ENCODE data around the gene SETBP1. TPM values are rescaled to one million over a fixed set of nuclear protein-coding genes. Genes with fewer than 3 reads are reported as not detected.

The SETBP1 gene
- total RNA-seq, 4 donors from 2014 or later: 3.3 to 86.6 (median 16.3) TPM

- no peak for TF ChIP-seq POLR2A (IDR thresholded peaks at IDR 0.05)
- no peak for TF ChIP-seq CTCF (IDR thresholded peaks at IDR 0.05)
Measured at GRCh38 chr18:44704135-44704789, 23.6 kb downstream of the SETBP1 start.

GRCh38 chr18:44705075-44705675, 24.5 kb downstream of the SETBP1 start:
- Histone ChIP-seq H3K9me3 (no peaks in the 10 kb centered on the region), H3K27me3 (no peaks in the 10 kb centered on the region), H3K27ac (no peak overlapping the region), H3K36me3 (no peaks in the 10 kb centered on the region), H3K4me3 (no peak overlapping the region), H3K4me1 (peaks cover 0 to 12% (median 2%) of the 10 kb centered on the region in 4 donors)
- DNase-seq: no peak
- TF ChIP-seq POLR2A (IDR thresholded peaks at IDR 0.05): no peak
- TF ChIP-seq CTCF (IDR thresholded peaks at IDR 0.05): no peak

More at GRCh38 chr18:44704135-44704789, 23.6 kb downstream of the SETBP1 start:
- no peaks in the 10 kb centered on the region for H3K36me3 ChIP-seq
- H3K4me1 ChIP-seq: peaks cover 0 to 3% (median 0%) of the 10 kb centered on the region in 4 donors
- H3K9me3 ChIP-seq: no peaks in the 10 kb centered on the region
- H3K27me3 ChIP-seq: no peaks in the 10 kb centered on the region
- DNase-seq: no peak
- H3K4me3 ChIP-seq: no peak overlapping the region
- no peak overlapping the region for H3K27ac ChIP-seq

DNA sequence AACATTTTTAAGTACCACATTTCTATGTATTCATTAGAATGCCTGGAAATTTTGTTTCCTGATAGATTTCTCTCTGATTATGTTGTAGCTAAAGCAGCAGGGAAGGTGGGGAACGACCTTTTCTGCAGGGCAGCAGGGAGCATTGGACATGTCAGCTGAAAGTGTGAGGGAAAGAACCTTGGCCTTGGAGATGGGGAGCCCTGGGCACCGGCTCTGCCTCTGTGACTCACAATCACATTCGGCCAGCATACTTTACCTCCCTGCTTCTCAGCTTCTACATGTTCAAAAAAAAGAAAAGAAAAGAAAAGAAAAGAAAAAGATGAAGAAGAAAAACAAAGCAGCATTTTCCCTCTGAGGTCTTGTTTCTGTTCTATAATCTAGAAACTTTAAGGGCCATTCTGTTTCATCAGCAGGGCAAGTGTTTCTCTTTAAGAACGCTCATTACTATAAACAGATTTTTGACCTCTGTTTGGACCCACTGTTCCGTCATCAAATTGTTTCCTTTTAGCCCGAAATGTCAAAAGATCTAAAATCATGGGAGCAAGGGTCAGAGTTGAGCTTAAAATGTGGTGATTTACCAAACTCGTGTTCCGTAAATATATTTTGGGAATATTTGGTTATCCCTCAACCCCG, 27.9 kb downstream of the SETBP1 start:
- H3K27ac ChIP-seq: peak overlapping the region; percentile 30 to 66 (median 42)
- no peak for DNase-seq

GRCh38 chr18:44709307-44710126, 28.8 kb downstream of the SETBP1 start:
- Histone ChIP-seq H3K27ac (peak overlapping the region; percentile 33 to 66 (median 58)), H3K4me3 (no peak overlapping the region), H3K9me3 (no peaks in the 10 kb centered on the region), H3K4me1 (peaks cover 0 to 13% (median 3%) of the 10 kb centered on the region in 4 donors), H3K36me3 (no peaks in the 10 kb centered on the region), H3K27me3 (no peaks in the 10 kb centered on the region)
- TF ChIP-seq CTCF (IDR thresholded peaks at IDR 0.05): no peak
- TF ChIP-seq POLR2A (IDR thresholded peaks at IDR 0.05): no peak
- peak in 1 of 3 donors; percentile 46 for DNase-seq

More for the DNA sequence above, 27.9 kb downstream of the SETBP1 start:
- H3K9me3 ChIP-seq: no peaks in the 10 kb centered on the region
- H3K4me3 ChIP-seq: no peak overlapping the region
- peaks cover 0 to 13% (median 3%) of the 10 kb centered on the region in 4 donors for H3K4me1 ChIP-seq
- H3K27me3 ChIP-seq: no peaks in the 10 kb centered on the region
- TF ChIP-seq POLR2A (IDR thresholded peaks at IDR 0.05) (no peak), CTCF (IDR thresholded peaks at IDR 0.05) (no peak)
- no peaks in the 10 kb centered on the region for H3K36me3 ChIP-seq

DNA sequence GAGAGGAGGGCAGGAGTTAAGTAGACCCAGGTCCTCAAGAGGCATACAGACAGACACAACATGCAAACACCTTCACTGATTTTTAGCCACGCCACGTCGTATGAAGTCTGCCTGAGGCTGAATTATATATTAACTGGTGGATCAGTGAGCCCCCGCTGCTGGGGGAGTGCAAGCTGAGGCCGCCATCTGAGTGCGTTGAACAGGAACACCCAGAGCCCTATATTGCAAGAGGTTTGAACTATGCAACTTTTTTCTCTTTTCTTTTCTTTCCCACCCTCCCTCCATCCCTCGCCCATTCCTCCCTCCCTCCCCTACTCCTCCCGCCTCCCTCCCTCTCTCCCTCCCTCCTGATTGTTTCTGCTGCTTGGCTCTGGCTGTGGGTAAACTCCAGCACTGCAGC, 30.2 kb downstream of the SETBP1 start:
- no peaks in the 10 kb centered on the region for H3K9me3 ChIP-seq
- TF ChIP-seq CTCF (IDR thresholded peaks at IDR 0.05) (no peak), POLR2A (IDR thresholded peaks at IDR 0.05) (no peak)
- H3K27ac ChIP-seq: no peak overlapping the region
- peaks cover 0 to 17% (median 3%) of the 10 kb centered on the region in 4 donors for H3K4me1 ChIP-seq
- H3K36me3 ChIP-seq: no peaks in the 10 kb centered on the region
- DNase-seq: no peak
- H3K4me3 ChIP-seq: no peak overlapping the region
- H3K27me3 ChIP-seq: no peaks in the 10 kb centered on the region
